Activated CD8-positive, alpha-beta memory T cell treated with anti-CD3 and anti-CD28 coated beads, Interleukin-2, amount 50 U/mL, for 4 hours (primary cell): ENCODE measurements around the gene ALDH3A2.
"Not testable (repeated sequence)": the region's sequence is repeated elsewhere in the genome, so short reads cannot be mapped to it uniquely, and the experiment has no call there.

Source experiments
- DNase-seq: peaks from one replicate; pipeline ENCODE4 v3.0.0-alpha.2; 2020

The ALDH3A2 gene

GRCh38 chr17:19651451-19652238, 3.1 kb downstream of the ALDH3A2 start:
- DNase-seq = no peak

- no peak for DNase-seq
These were observed 4.0 kb downstream of the ALDH3A2 start for GRCh38 chr17:19652595-19652994.

GRCh38 chr17:19654342-19654886, 5.9 kb downstream of the ALDH3A2 start:
- no peak for DNase-seq

GRCh38 chr17:19654896-19655295, 6.3 kb downstream of the ALDH3A2 start:
- no peak for DNase-seq

- no peak for DNase-seq
These were observed 7.8 kb downstream of the ALDH3A2 start for GRCh38 chr17:19656336-19656735.

- DNase-seq = no peak
These were observed 8.5 kb downstream of the ALDH3A2 start for GRCh38 chr17:19656851-19657581.

GRCh38 chr17:19659366-19660177, 11.0 kb downstream of the ALDH3A2 start:
- no peak for DNase-seq

GRCh38 chr17:19660219-19660870, 11.8 kb downstream of the ALDH3A2 start:
- DNase-seq = no peak

GRCh38 chr17:19661121-19661520, 12.6 kb downstream of the ALDH3A2 start:
- no peak for DNase-seq

GRCh38 chr17:19663097-19663496, 14.5 kb downstream of the ALDH3A2 start:
- no peak for DNase-seq

- DNase-seq = no peak
These were observed 15.7 kb downstream of the ALDH3A2 start for GRCh38 chr17:19664136-19664820.

GRCh38 chr17:19664821-19665181, 16.2 kb downstream of the ALDH3A2 start:
- no peak for DNase-seq

GRCh38 chr17:19669680-19670079, 21.1 kb downstream of the ALDH3A2 start:
- DNase-seq = not testable (repeated sequence)

- no peak for DNase-seq
These were observed 22.4 kb downstream of the ALDH3A2 start for GRCh38 chr17:19670908-19671307.

GRCh38 chr17:19671433-19671832, 22.9 kb downstream of the ALDH3A2 start:
- no peak for DNase-seq

GRCh38 chr17:19672009-19672750, 23.6 kb downstream of the ALDH3A2 start:
- no peak for DNase-seq

GRCh38 chr17:19673623-19674022, 25.1 kb downstream of the ALDH3A2 start:
- DNase-seq = no peak

GRCh38 chr17:19676896-19677295, 28.3 kb downstream of the ALDH3A2 start:
- DNase-seq = no peak

GRCh38 chr17:19677736-19678379, 29.3 kb downstream of the ALDH3A2 start:
- DNase-seq = no peak

- DNase-seq = no peak
These were observed 30.3 kb downstream of the ALDH3A2 start for GRCh38 chr17:19678581-19679453.
